K562 (cell line): ENCODE data around the gene PTPRC. TPM values are rescaled to one million over a fixed set of nuclear protein-coding genes. Genes with fewer than 3 reads are reported as not detected.
A peak's percentile ranks its signal among the peaks of the same experiment; 100 is the strongest.

Experiments
- BDP1 ChIP-seq: IDR thresholded peaks from 3 replicates; pipeline ENCODE4 v1.6.1; 2011; ENCODE audit not compliant: insufficient read length, insufficient read depth
- CLOCK ChIP-seq: fragments of 250-450 bp; sonication (Bioruptor Pico); IDR thresholded peaks from 2 replicates; pipeline ENCODE4 v1.4.0; 2020; ENCODE audit warnings: mild to moderate bottlenecking, moderate library complexity, borderline replicate concordance
- EWSR1 ChIP-seq: fragments of 450-650 bp; IDR thresholded peaks from 2 replicates; pipeline ENCODE4 v1.6.1; 2018; ENCODE audit warnings: borderline replicate concordance, mild to moderate bottlenecking, low read depth, moderate library complexity; ENCODE audit not compliant: partially characterized antibody
- GABPA ChIP-seq: fragments of 200-800 bp; sonication (Bioruptor generic); conservative IDR thresholded peaks from 2 replicates; pipeline ENCODE4 v1.6.1; 2016; ENCODE audit warnings: low read depth, missing genetic modification characterization, missing compliant biosample characterization
- HMGXB4 ChIP-seq: sonication (generic); formaldehyde crosslinking; IDR thresholded peaks from 2 replicates; pipeline ENCODE4 v1.8.1; 2023; ENCODE audit warnings: mild to moderate bottlenecking, missing genetic modification reagents
- KLF13 ChIP-seq: fragments of 450-650 bp; IDR thresholded peaks from 2 replicates; pipeline ENCODE4 v1.6.1; 2016; ENCODE audit warnings: missing genetic modification characterization, low read depth, mild to moderate bottlenecking, missing compliant biosample characterization, moderate library complexity, borderline replicate concordance
- MEIS2 ChIP-seq: fragments of 450-650 bp; IDR thresholded peaks from 2 replicates; pipeline ENCODE4 v1.6.1; 2014; ENCODE audit warnings: mild to moderate bottlenecking; ENCODE audit not compliant: partially characterized antibody
- PRDM10 ChIP-seq: fragments of 450-650 bp; IDR thresholded peaks from 2 replicates; pipeline ENCODE4 v1.6.1; 2018; ENCODE audit not compliant: partially characterized antibody
- SP2 ChIP-seq: IDR thresholded peaks from 2 replicates; pipeline ENCODE4 v1.6.1; 2011; ENCODE audit warnings: mild to moderate bottlenecking, low read depth, low read length, moderate library complexity; ENCODE audit not compliant: poor library complexity, severe bottlenecking; ENCODE audit errors: extremely low read depth
- YBX1 ChIP-seq: fragments of 450-650 bp; IDR thresholded peaks from 2 replicates; pipeline ENCODE4 v1.7.1; 2016; ENCODE audit warnings: mild to moderate bottlenecking
- ZEB2 ChIP-seq: fragments of 450-650 bp; IDR thresholded peaks from 2 replicates; pipeline ENCODE4 v1.6.1; 2016
- ZKSCAN3 ChIP-seq: fragments of 250-450 bp; sonication (Bioruptor Pico); IDR thresholded peaks from 2 replicates; pipeline ENCODE4 v1.4.0; 2020
- ZNF239 ChIP-seq: fragments of 250-450 bp; sonication (Bioruptor Pico); IDR thresholded peaks from 2 replicates; pipeline ENCODE4 v1.4.0; 2020; ENCODE audit warnings: mild to moderate bottlenecking
- ZNF592 ChIP-seq: fragments of 450-650 bp; IDR thresholded peaks from 2 replicates; pipeline ENCODE4 v1.6.1; 2017; ENCODE audit warnings: antibody characterized with exemption, mild to moderate bottlenecking
- polyA plus RNA-seq, 8 experiments: library from polyadenylated mRNA; depleted of rRNA in 4 of 8; stranded (reverse) in 5 of 8; unstranded in 3 of 8; fragments of >200 nt; fragmentation: Nextera tagmentation in 2 of 8; fragmentation: Illumina TruSeq in 1 of 8; extraction: Ambion mirVana in 2 of 8; extraction: Trizol in 1 of 8; gene quantifications; 2 replicates each; pipeline versions ENCODE4 v1.2.1 to v1.2.3, GENCODE V29; 2011 to 2014; ENCODE audit warnings: inconsistent platforms in 1 of 8, missing spikeins in 1 of 8
- total RNA-seq, 7 experiments: library from RNA; depleted of rRNA in 6 of 7; stranded (reverse); fragments of >200 nt in 6 of 7; fragmentation: Illumina TruSeq in 2 of 7; extraction: Trizol in 2 of 7; gene quantifications; 2 replicates each; pipeline versions ENCODE4 v1.2.1 to v1.2.3, GENCODE V29; 2011 to 2021; ENCODE audit warnings: low replicate concordance in 1 of 7

PTPRC gene
- total and polyA plus RNA-seq, 9 of the 15 experiments (the other 6 are each of a cell fraction or from before 2014, with no cell fraction given), result 7.1 to 107 (median 62.9) TPM

GRCh38 chr1:198632007-198632406 lies 6.8 kb upstream of the PTPRC start (continued):
- no peak for TF ChIP-seq KLF13 (tag)
- no peak for TF ChIP-seq ZNF239 (CRISPR knock-in tag)
- peak; percentile 60; the same call in 1 of the 2 replicates for TF ChIP-seq ZNF592
- no peak for TF ChIP-seq ZKSCAN3 (CRISPR knock-in tag)
- TF ChIP-seq SP2, result no peak
- TF ChIP-seq YBX1, result no peak
- TF ChIP-seq CLOCK (CRISPR knock-in tag), result no peak
- TF ChIP-seq HMGXB4 (CRISPR knock-in tag), result no peak
- no peak for TF ChIP-seq GABPA
- TF ChIP-seq EWSR1, result no peak
- no peak for TF ChIP-seq BDP1
- no peak for TF ChIP-seq PRDM10
- TF ChIP-seq MEIS2, result peak; percentile 41
- TF ChIP-seq ZEB2, result no peak
